Activated CD4-positive, alpha-beta memory T cell treated with anti-CD3 and anti-CD28 coated beads for 36 hours (primary cell): ENCODE results near the gene TGFBR3L. TPM values are rescaled to one million over a fixed set of nuclear protein-coding genes. Genes with fewer than 3 reads are reported as not detected.
"Not testable (repeated sequence)": the region's sequence is repeated elsewhere in the genome, so short reads cannot be mapped to it uniquely, and the experiment has no call there.

ENCODE experiments used
- CTCF ChIA-PET: fragments of 350-600 bp; sonication (Branson Sonifier 250); formaldehyde crosslinking; loops from one replicate; lab custom pipeline; 2021; ENCODE audit warnings: antibody characterized with exemption, inconsistent platforms; lab: Charles Lee
- POLR2A ChIA-PET: fragments of 350-600 bp; sonication (Branson Sonifier 250); formaldehyde crosslinking; loops from one replicate; lab custom pipeline; 2021; ENCODE audit warnings: antibody characterized with exemption; lab: Charles Lee
- DNase-seq: peaks from one replicate; pipeline ENCODE4 v3.0.0-alpha.2; 2020
- H3K27ac Mint-ChIP-seq: one replicate; pipeline ENCODE4 v1.8.0; 2021; ENCODE audit warnings: mixed read lengths
- H3K27me3 Mint-ChIP-seq: one replicate; pipeline ENCODE4 v1.8.0; 2021; ENCODE audit warnings: mixed read lengths
- H3K36me3 Mint-ChIP-seq: one replicate; pipeline ENCODE4 v1.8.0; 2021; ENCODE audit warnings: mixed read lengths
- H3K4me1 Mint-ChIP-seq: one replicate; pipeline ENCODE4 v1.8.0; 2021; ENCODE audit warnings: low read depth, mixed read lengths
- H3K4me3 Mint-ChIP-seq: one replicate; pipeline ENCODE4 v1.8.0; 2021; ENCODE audit warnings: mild to moderate bottlenecking, mixed read lengths
- H3K9me3 Mint-ChIP-seq: one replicate; pipeline ENCODE4 v1.8.0; 2021; ENCODE audit warnings: mixed read lengths
- intact Hi-C: fragments of 100-400 bp; cut with micrococcal nuclease; formaldehyde crosslinking; loops from one replicate; pipeline ENCODE4 v1.15.1; 2023
- total RNA-seq, 2 experiments: library from RNA; stranded (reverse); gene quantifications; one replicate each; pipeline ENCODE4 v1.2.3, GENCODE V29; 2021

Gene TGFBR3L
- total RNA-seq, 2 experiments from 2014 or later, result 4.4 to 4.6 TPM

DNA sequence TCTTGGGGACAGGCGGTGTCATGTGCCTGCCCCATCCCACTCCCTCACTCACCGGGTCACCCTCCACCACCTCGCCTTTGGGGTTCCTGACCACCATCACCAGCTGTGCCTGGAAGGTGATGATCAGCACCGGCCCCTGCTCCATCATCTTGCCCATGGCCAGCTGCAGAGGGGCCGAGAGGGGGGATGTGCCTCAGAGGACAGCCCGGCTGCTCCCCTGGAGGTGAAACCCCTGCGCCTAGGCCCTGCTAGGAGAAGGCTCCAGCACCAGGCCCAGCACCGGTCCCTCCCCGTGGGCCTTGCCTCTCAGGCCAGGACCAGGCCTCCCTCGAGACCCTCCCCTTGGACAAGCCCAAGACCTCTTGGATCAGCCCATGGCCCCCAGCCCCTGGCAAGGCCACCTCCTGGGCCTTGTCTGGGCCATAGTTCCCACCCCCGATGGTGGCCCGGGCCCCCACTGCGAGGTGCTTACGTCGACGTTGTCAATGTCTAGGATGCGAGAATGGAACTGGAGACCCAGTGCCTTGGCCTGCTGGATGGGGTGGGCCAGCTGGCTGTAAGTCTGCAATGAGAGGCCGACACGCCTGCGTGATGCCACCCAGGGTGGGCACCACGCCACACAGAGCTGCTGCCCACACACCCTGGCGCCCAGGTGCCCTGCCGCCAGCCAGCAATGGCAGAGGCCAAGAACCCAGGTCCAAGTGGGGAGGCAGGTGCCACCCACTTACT lies 13.1 kb downstream of the TGFBR3L start:
- Mint-ChIP-seq H3K27me3 (no peaks in the 10 kb centered on the region), H3K9me3 (no peaks in the 10 kb centered on the region), H3K4me3 (no peak overlapping the region), H3K4me1 (peaks cover 19% of the 10 kb centered on the region), H3K36me3 (peaks cover 9% of the 10 kb centered on the region), H3K27ac (no peak overlapping the region)
- DNase-seq, result no peak
- CTCF ChIA-PET, result interaction anchor here (1.2 kb wide), 3 partner anchors 14 to 359 kb away, joined by 3 to 4 read pairs (median 4); no protein-coding TSS in a partner anchor
- POLR2A ChIA-PET, result interaction anchor here (1.1 kb wide), 1 partner anchor 16 kb away, joined by 3 read pairs; no protein-coding TSS in a partner anchor
- intact Hi-C loops, result no loop called here

DNA sequence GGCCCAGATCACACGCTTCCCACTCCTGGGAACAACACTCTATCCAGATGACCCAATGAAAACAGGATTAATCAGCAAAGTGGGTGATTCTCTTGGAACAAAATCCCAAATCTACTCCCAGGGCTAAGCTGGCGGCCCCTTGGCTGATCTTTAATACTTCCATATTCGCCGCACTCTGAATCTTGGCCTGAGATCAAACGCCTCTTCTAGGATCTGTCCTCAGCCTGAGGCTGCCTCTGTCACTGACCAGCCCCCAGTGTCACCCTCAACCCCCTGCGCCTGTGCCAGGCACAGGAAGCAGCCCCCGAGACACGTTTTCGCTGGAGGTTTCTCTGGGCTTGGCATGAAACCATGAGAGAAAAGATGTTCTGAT lies 13.7 kb downstream of the TGFBR3L start:
- intact Hi-C loops, result no loop called here
- Mint-ChIP-seq H3K4me3 (no peak overlapping the region), H3K36me3 (peaks cover 9% of the 10 kb centered on the region), H3K27me3 (no peaks in the 10 kb centered on the region), H3K27ac (no peak overlapping the region), H3K9me3 (no peaks in the 10 kb centered on the region), H3K4me1 (peaks cover 19% of the 10 kb centered on the region)
- CTCF ChIA-PET, result interaction anchor here (1.0 to 4.4 kb wide), 5 partner anchors 12 to 360 kb away, joined by 3 to 34 read pairs (median 4); partner anchors contain the start of genes MAP2K7 and TIMM44
- no peak for DNase-seq
- POLR2A ChIA-PET, result interaction anchor here (1.7 kb wide), 1 partner anchor 16 kb away, joined by 8 read pairs; the partner anchor contains the start of gene TIMM44

DNA sequence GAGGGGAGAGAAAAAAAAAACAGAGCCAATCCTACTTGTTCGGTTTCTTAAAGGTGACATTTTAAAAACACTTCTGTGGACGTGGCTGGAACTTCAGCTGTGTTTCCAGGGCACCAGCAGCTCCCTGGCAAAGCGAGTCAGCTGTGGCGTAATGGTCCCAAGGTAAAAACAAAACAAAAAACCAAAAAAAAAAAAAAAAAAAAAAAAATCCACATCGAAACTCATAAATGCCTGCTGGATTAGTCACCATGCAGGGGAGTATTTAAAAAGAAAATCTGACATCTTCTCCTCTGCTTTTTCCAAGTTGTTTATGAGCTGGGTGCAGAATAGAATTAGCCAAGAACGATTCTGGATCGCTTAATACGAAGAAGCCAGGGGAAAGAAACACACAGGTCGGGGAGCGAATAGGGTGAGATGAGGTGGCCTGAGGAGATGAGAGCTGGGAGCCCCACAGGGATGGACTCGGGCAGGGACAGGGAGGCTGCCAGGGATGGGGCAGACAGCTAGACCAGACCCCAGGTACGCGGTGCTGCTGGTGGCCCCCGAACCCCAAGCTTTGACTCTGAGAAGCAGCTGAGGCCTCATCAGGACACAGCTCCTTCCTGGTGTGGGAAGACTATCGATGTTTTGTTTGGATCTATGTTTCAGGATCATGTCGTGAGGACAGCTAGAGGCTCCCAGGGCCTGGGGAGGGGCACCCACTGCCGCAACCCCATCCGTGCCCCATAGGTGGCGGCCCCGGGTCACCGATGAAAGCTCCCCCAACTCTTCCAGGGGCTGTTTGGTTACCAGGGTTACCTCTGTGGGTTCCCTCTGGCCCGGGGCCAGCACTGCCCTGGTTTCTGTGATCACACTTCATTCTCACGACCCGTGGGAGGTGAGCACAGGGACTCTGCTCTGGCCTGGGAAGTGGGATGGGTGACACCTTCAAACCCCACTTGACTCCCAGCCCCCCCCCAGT lies 14.4 kb downstream of the TGFBR3L start:
- no peaks in the 10 kb centered on the region for H3K27me3 Mint-ChIP-seq
- peak overlapping the region; percentile 61 for H3K27ac Mint-ChIP-seq
- POLR2A ChIA-PET, result interaction anchor here (0.6 to 1.7 kb wide), 2 partner anchors 15 to 270 kb away, joined by 4 to 8 read pairs; partner anchors contain the start of gene TIMM44
- DNase-seq, result peak; percentile 74
- no peaks in the 10 kb centered on the region for H3K9me3 Mint-ChIP-seq
- intact Hi-C loops, result no loop called here
- peaks cover 19% of the 10 kb centered on the region for H3K4me1 Mint-ChIP-seq
- CTCF ChIA-PET, result interaction anchor here (0.6 to 4.4 kb wide), 14 partner anchors 8 to 575 kb away, joined by 3 to 34 read pairs (median 3); partner anchors contain the start of genes MAP2K7, SNAPC2 and TIMM44
- no peak overlapping the region for H3K4me3 Mint-ChIP-seq
- H3K36me3 Mint-ChIP-seq, result peaks cover 12% of the 10 kb centered on the region

DNA sequence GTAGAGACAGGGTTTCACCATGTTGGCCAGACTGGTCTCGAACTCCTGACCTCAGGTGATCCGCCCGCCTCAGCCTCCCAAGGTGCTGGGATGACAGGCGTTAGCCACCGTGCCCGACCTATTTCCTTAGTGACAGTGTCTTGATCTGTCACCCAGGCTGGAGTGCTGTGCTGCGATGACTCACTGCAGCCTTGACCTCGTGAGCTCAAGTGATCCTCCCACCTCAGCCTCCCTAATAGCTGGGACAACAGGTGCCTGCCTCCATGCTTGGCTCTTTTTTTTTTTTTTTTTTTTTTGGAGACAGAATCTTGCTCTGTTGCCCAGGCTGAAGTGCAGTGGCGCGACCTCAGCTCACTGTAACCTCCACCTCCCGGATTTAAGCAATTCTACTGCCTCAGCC lies 15.4 kb downstream of the TGFBR3L start:
- H3K9me3 Mint-ChIP-seq, intact Hi-C loops, H3K4me3 Mint-ChIP-seq, H3K27me3 Mint-ChIP-seq, H3K27ac Mint-ChIP-seq: not testable (repeated sequence)
- CTCF ChIA-PET, result interaction anchor here (0.6 to 4.4 kb wide), 3 partner anchors 14 to 423 kb away, joined by 3 to 34 read pairs (median 3); partner anchors contain the start of gene TIMM44
- POLR2A ChIA-PET, result interaction anchor here (2.2 kb wide), 1 partner anchor 14 kb away, joined by 10 read pairs; the partner anchor contains the start of gene TIMM44
- H3K4me1 Mint-ChIP-seq, result peaks cover 18% of the 10 kb centered on the region
- DNase-seq, result peak; percentile 42
- H3K36me3 Mint-ChIP-seq, result peaks cover 14% of the 10 kb centered on the region

DNA sequence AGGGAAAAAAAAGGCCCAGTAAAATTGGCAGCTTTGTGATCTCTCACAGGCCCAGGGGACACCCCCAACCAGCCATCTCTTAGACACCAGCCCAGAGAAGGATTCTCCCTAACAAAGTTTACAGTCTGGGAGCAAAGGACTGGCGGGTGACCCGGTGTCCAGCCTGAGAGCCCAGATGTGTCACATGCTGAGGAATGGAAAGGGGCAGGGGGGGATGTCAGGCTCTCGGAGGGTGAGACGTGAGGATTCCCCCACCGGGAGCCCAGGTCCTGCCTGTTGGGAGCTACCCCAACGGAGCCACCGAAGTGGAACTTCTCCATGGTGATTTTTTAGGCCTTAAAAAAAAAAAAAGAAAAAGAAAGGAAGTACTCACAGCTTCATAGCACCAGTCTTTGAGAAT lies 16.1 kb downstream of the TGFBR3L start:
- POLR2A ChIA-PET, result interaction anchor here (2.2 kb wide), 1 partner anchor 13 kb away, joined by 10 read pairs; the partner anchor contains the start of gene TIMM44
- intact Hi-C loops, result no loop called here

DNA sequence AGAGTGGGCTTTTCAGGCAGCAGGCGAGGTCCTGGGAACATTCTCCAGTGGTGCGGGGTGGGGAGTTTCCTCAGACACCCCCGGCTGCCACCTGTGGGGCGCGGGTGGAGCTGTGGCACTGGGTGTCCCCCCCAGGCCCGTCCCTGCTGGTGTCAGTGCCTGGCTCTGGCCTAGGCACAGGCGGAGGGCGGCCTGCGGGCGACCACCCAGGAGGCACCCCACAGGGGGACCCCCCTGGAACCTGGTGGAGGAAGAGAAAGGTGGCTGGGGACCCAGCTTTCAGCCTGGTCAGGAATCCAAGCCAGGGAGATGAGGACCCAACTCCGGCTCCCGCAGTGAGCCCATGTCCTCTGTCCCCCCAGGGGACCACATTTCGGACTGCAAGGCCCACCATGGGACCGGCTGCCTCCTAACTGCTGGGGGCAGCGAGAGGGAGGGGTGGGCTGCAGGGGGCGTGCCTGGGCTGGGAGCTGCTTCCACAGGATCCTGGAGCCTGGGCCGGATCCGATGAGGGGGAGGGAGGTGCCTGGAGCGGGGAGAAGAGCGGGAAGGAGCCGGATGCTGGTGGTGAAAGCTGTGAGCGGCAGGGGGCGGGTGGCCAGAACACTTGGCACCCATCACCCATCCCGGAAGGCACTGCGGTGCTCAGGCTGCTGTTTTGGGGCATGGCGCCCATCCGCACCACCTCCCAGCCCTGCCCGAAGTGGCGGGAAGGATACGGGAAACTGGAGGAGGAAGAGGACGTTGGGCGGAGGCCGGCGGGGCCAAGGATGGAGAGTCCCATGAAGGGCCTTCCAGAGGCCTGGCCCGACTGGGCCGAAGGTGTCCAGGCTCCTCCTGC lies 16.8 kb downstream of the TGFBR3L start:
- DNase-seq, result no peak
- H3K27me3 Mint-ChIP-seq, result no peaks in the 10 kb centered on the region
- no peak overlapping the region for H3K27ac Mint-ChIP-seq
- no peak overlapping the region for H3K4me3 Mint-ChIP-seq
- intact Hi-C loops, result no loop called here
- no peaks in the 10 kb centered on the region for H3K9me3 Mint-ChIP-seq
- POLR2A ChIA-PET, result interaction anchor here (2.2 kb wide), 1 partner anchor 12 kb away, joined by 10 read pairs; the partner anchor contains the start of gene TIMM44
- peaks cover 13% of the 10 kb centered on the region for H3K4me1 Mint-ChIP-seq
- CTCF ChIA-PET, result interaction anchor here (0.8 to 4.4 kb wide), 2 partner anchors 13 kb away, joined by 3 to 34 read pairs; partner anchors contain the start of gene TIMM44
- H3K36me3 Mint-ChIP-seq, result peaks cover 20% of the 10 kb centered on the region

More for the DNA sequence above, 16.1 kb downstream of the TGFBR3L start:
- Mint-ChIP-seq H3K27me3 (no peaks in the 10 kb centered on the region), H3K27ac (no peak overlapping the region), H3K36me3 (peaks cover 16% of the 10 kb centered on the region), H3K4me1 (peaks cover 16% of the 10 kb centered on the region), H3K4me3 (no peak overlapping the region), H3K9me3 (no peaks in the 10 kb centered on the region)
- no peak for DNase-seq
- CTCF ChIA-PET, result interaction anchor here (0.6 to 4.4 kb wide), 3 partner anchors 13 to 79 kb away, joined by 3 to 34 read pairs (median 3); partner anchors contain the start of gene TIMM44

DNA sequence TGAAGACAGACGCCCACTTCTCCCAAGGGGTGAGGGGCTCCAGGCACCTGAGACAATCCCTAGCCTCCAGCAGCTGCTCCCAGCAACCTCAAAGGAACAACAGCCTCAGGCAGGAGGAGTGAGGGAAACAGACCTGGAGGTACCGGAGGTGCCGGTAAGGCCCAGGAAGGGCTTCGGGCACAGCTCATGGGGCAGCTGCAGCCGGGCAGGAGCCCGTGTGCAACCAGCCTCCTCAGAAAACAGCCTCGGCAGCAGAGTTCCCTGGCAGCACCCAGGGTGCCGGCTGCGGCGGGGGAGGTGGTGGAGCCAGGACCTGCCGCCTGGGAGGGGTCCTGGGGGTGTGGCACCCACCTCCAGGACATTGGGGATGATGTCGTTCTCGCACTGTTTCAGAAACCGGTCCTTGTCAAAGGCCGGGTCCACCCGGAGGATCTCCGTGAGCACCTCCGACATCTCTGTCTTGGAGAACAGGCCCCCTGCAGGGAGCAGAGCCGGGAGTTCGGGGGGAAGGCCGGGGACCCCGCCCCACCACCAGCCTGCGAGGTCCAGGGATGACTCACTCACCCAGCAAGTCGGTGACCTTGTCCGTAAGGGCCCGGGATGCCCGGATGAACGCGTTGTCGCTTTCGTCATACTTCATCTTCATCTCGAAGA lies 17.8 kb downstream of the TGFBR3L start:
- DNase-seq, result no peak
- intact Hi-C loops, result no loop called here
- H3K36me3 Mint-ChIP-seq, result peaks cover 21% of the 10 kb centered on the region
- no peak overlapping the region for H3K27ac Mint-ChIP-seq
- no peaks in the 10 kb centered on the region for H3K9me3 Mint-ChIP-seq
- peaks cover 11% of the 10 kb centered on the region for H3K4me1 Mint-ChIP-seq
- CTCF ChIA-PET, result interaction anchor here (0.8 to 4.4 kb wide), 2 partner anchors 12 to 56 kb away, joined by 3 to 34 read pairs; partner anchors contain the start of gene TIMM44
- POLR2A ChIA-PET, result no interaction called here
- H3K27me3 Mint-ChIP-seq, result no peaks in the 10 kb centered on the region
- H3K4me3 Mint-ChIP-seq, result no peak overlapping the region

DNA sequence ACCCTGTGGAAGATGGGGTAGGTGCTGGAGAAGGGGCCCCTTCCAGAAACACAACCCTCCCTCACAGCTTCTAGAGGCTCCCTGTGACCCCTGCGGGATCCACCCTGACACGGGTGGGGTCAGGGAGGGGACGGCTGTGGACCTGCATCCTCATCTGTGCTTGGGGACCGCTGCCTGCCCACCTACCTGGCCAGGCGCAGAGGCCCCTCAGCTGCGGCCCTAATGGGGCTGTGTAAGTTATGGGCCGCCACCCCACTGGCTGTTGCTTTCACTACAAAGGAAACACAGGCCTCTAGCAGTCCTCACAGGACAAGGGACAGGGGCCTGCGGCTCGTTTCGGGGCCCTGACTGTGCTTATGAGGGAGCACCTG lies 18.3 kb downstream of the TGFBR3L start:
- no peak overlapping the region for H3K4me3 Mint-ChIP-seq
- POLR2A ChIA-PET, result no interaction called here
- CTCF ChIA-PET, result interaction anchor here (0.8 kb wide), 1 partner anchor 56 kb away, joined by 3 read pairs; no protein-coding TSS in a partner anchor
- H3K27ac Mint-ChIP-seq, result no peak overlapping the region
- intact Hi-C loops, result no loop called here
- H3K4me1 Mint-ChIP-seq, result peaks cover 11% of the 10 kb centered on the region
- no peaks in the 10 kb centered on the region for H3K9me3 Mint-ChIP-seq
- peaks cover 21% of the 10 kb centered on the region for H3K36me3 Mint-ChIP-seq
- no peak for DNase-seq
- H3K27me3 Mint-ChIP-seq, result no peaks in the 10 kb centered on the region

DNA sequence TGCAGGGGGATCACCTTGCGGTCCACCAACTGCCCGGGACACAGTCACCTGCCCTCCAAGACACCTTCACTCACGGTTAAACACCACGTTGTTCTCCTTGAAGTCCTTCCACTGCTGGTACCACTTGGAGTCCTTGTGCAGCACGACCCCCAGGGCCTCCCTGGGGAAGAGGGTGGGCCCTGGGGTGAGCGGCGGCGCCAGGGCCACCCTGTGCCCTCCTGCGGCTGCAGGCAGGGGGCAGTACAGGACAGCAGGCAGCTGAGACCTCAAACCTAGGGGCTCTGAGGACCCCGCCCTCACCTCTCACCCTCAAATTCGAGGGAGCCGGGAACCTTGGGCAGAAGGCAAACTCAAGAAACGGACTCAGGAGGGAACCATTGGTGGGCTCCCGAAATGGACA lies 18.8 kb downstream of the TGFBR3L start:
- Mint-ChIP-seq H3K4me3 (no peak overlapping the region), H3K9me3 (no peaks in the 10 kb centered on the region), H3K36me3 (peaks cover 21% of the 10 kb centered on the region), H3K27me3 (no peaks in the 10 kb centered on the region), H3K27ac (no peak overlapping the region), H3K4me1 (peaks cover 9% of the 10 kb centered on the region)
- ChIA-PET POLR2A (no interaction called here), CTCF (interaction anchor here (1.0 kb wide), 1 partner anchor 11 kb away, joined by 3 read pairs; no protein-coding TSS in a partner anchor)
- intact Hi-C loops, result no loop called here
- DNase-seq, result no peak

DNA sequence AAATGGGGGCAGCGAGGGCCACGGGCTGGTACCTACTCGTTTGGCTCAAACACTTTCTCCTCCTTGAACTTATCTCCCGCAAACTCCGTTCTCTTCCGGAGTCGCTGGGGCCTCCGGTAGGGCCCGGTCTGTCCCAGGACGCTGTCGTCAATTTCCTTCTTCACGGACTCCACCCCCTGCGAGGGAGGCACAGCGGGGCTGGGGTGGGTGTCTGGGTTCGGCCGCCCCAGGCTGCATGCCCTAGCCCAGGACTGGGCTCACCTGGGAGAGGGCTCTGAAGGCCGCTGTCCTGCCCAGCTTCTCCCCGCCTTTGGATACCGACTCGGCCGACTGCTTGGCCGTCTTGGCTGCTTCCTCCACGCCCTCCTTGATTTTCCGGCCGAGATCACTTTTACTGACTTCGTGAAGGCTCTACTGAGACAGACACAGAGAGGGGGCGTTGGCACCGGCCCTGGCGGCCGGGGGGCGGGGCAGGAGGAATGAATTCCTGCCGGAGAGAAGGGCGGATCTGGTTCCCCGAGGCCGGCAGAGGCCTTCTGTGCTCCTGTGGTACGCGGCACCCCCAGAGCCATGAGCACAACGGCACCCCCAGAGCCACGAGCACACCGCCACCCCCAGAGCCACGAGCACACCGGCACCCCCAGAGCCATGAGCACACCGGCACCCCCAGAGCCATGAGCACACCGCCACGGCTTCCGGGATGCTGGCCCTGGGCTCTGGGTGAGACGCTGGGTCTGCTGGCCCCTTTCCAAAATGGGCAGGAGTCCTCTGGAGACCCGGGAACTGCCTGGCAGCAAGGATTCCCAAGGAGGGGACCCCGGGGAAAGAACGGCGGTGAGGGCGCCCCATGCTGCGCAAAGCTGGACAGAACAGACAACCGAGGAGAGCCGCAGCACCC lies 19.4 kb downstream of the TGFBR3L start:
- ChIA-PET CTCF (interaction anchor here (1.0 kb wide), 1 partner anchor 10 kb away, joined by 3 read pairs; no protein-coding TSS in a partner anchor), POLR2A (no interaction called here)
- peaks cover 23% of the 10 kb centered on the region for H3K36me3 Mint-ChIP-seq
- peaks cover 7% of the 10 kb centered on the region for H3K4me1 Mint-ChIP-seq
- H3K27ac Mint-ChIP-seq, result no peak overlapping the region
- H3K27me3 Mint-ChIP-seq, result no peaks in the 10 kb centered on the region
- intact Hi-C loops, result no loop called here
- no peaks in the 10 kb centered on the region for H3K9me3 Mint-ChIP-seq
- no peak overlapping the region for H3K4me3 Mint-ChIP-seq
- DNase-seq, result no peak
